KG1 (cell line): ENCODE measurements around the gene POLG2.
"Not testable (repeated sequence)": the region's sequence is repeated elsewhere in the genome, so short reads cannot be mapped to it uniquely, and the experiment has no call there.

Experiments
- DNase-seq: peaks from one replicate; lab custom pipeline; 2025; lab: John Stamatoyannopoulos, UW

Gene POLG2

GRCh38 chr17:64505340-64506200, 8.7 kb upstream of the POLG2 start:
- DNase-seq: peak; percentile 54

GRCh38 chr17:64504769-64505339, 8.0 kb upstream of the POLG2 start:
- no peak for DNase-seq

GRCh38 chr17:64503821-64504768, 7.2 kb upstream of the POLG2 start:
- no peak for DNase-seq

GRCh38 chr17:64503341-64503740, 6.5 kb upstream of the POLG2 start:
- DNase-seq: no peak

- DNase-seq: no peak
These were observed 6.0 kb upstream of the POLG2 start for GRCh38 chr17:64502809-64503208.

- DNase-seq: no peak
These were observed 5.2 kb upstream of the POLG2 start for GRCh38 chr17:64502021-64502420.

- DNase-seq: no peak
These were observed 4.3 kb upstream of the POLG2 start for GRCh38 chr17:64500862-64501765.

GRCh38 chr17:64500487-64500859, 3.6 kb upstream of the POLG2 start:
- DNase-seq: no peak

- DNase-seq: no peak
These were observed 3.1 kb upstream of the POLG2 start for GRCh38 chr17:64499805-64500486.

GRCh38 chr17:64498308-64499203, 1.7 kb upstream of the POLG2 start:
- no peak for DNase-seq

- no peak for DNase-seq
These were observed 746 bp upstream of the POLG2 start for GRCh38 chr17:64497565-64498035.

GRCh38 chr17:64496348-64496785, 487 bp downstream of the POLG2 start:
- DNase-seq: no peak

- DNase-seq: not testable (repeated sequence)
These were observed 1.6 kb downstream of the POLG2 start for GRCh38 chr17:64495300-64495699.

GRCh38 chr17:64494121-64494520, 2.7 kb downstream of the POLG2 start:
- DNase-seq: no peak

- DNase-seq: peak; percentile 14
These were observed 4.3 kb downstream of the POLG2 start for GRCh38 chr17:64492481-64493109.

GRCh38 chr17:64491994-64492393, 4.9 kb downstream of the POLG2 start:
- no peak for DNase-seq

- DNase-seq: peak; percentile 31
These were observed 5.6 kb downstream of the POLG2 start for GRCh38 chr17:64491034-64491860.

- DNase-seq: no peak
These were observed 8.6 kb downstream of the POLG2 start for GRCh38 chr17:64488301-64488700.
